IMR-90 (cell line): ENCODE measurements around the gene SPATA25. TPM values are rescaled to one million over a fixed set of nuclear protein-coding genes. Genes with fewer than 3 reads are reported as not detected.

Experiments used
- ATAC-seq: fragments of 200-7000 bp; cut with Tn5 transposase; 2 replicates; pipeline ENCODE4 v1.9.1; 2020; ENCODE audit warnings: low read depth, mild to moderate bottlenecking, moderate library complexity
- BruUV-seq: library from RNA; stranded (reverse); fragments of 400-500 nt; replicated peaks from 2 replicates; lab custom pipeline; 2021; lab: Mats Ljungman, UMichigan
- CTCF ChIA-PET: fragments of 300-600 bp; formaldehyde crosslinking; extraction: SDS; loops from one replicate; lab custom pipeline; 2021; ENCODE audit warnings: antibody characterized with exemption; lab: Yijun Ruan, JAX
- POLR2A ChIA-PET: fragments of 300-600 bp; sonication (Branson Sonifier 250); formaldehyde crosslinking; loops from one replicate; lab custom pipeline; 2022; ENCODE audit warnings: antibody characterized with exemption; ENCODE audit not compliant: unreplicated experiment; lab: Charles Lee
- DNase-seq: peaks from one replicate; pipeline ENCODE4 v3.0.0; 2013
- H2AFZ ChIP-seq: replicated peaks from 2 replicates; pipeline ENCODE3; 2013; ENCODE audit warnings: low read length, mild to moderate bottlenecking; ENCODE audit not compliant: poor library complexity
- H2AK5ac ChIP-seq: 2 replicates; pipeline ENCODE4 v1.6.1; 2013; ENCODE audit warnings: low read depth, low read length, inconsistent platforms
- H2AK9ac ChIP-seq: replicated peaks from 2 replicates; pipeline ENCODE3; 2013; ENCODE audit warnings: mild to moderate bottlenecking, low read depth, low read length, moderate library complexity; ENCODE audit not compliant: poor library complexity
- H2BK120ac ChIP-seq: 2 replicates; pipeline ENCODE4 v1.6.1; 2013; ENCODE audit warnings: low read depth, low read length, inconsistent platforms
- H2BK15ac ChIP-seq: 3 replicates; pipeline ENCODE4 v1.6.1; 2013; ENCODE audit warnings: low read depth, low read length, inconsistent platforms
- H2BK20ac ChIP-seq: 2 replicates; pipeline ENCODE4 v1.6.1; 2013; ENCODE audit warnings: low read depth, mild to moderate bottlenecking, inconsistent platforms, low read length, moderate library complexity
- H2BK5ac ChIP-seq: 2 replicates; pipeline ENCODE4 v1.6.1; 2013; ENCODE audit warnings: mild to moderate bottlenecking, low read depth, low read length, inconsistent platforms; ENCODE audit not compliant: poor library complexity, severe bottlenecking
- H3K14ac ChIP-seq: replicated peaks from 2 replicates; pipeline ENCODE4 v1.6.1; 2013; ENCODE audit warnings: low read depth, low read length, inconsistent platforms
- H3K18ac ChIP-seq: 2 replicates; pipeline ENCODE4 v1.6.1; 2013; ENCODE audit warnings: low read depth, low read length, control low read depth
- H3K23ac ChIP-seq: 2 replicates; pipeline ENCODE4 v1.6.1; 2013; ENCODE audit warnings: low read depth, low read length, inconsistent platforms
- H3K27ac ChIP-seq: 2 replicates; pipeline ENCODE4 v1.5.1; 2013; ENCODE audit warnings: mild to moderate bottlenecking, control low read depth, low read length; ENCODE audit not compliant: insufficient read depth
- H3K27me3 ChIP-seq: 2 replicates; pipeline ENCODE4 v1.6.1; 2013; ENCODE audit warnings: low read length; ENCODE audit not compliant: control insufficient read depth, insufficient read depth
- H3K36me3 ChIP-seq: 2 replicates; pipeline ENCODE4 v1.6.1; 2013; ENCODE audit warnings: low read length, mixed read lengths; ENCODE audit not compliant: control insufficient read depth, insufficient read depth
- H3K4ac ChIP-seq: 2 replicates; pipeline ENCODE4 v1.6.1; 2013; ENCODE audit warnings: low read depth, low read length, inconsistent platforms
- H3K4me1 ChIP-seq: 2 replicates; pipeline ENCODE4 v1.6.1; 2013; ENCODE audit warnings: low read length, mixed read lengths; ENCODE audit not compliant: control insufficient read depth, insufficient read depth
- H3K4me2 ChIP-seq: 2 replicates; pipeline ENCODE4 v1.6.1; 2013; ENCODE audit warnings: low read depth, mild to moderate bottlenecking, control low read depth, low read length, moderate library complexity
- H3K4me3 ChIP-seq: 2 replicates; pipeline ENCODE4 v1.5.1; 2013; ENCODE audit warnings: low read depth, mild to moderate bottlenecking, control low read depth, low read length, moderate library complexity; ENCODE audit not compliant: insufficient read depth
- H3K56ac ChIP-seq: 2 replicates; pipeline ENCODE4 v1.6.1; 2013; ENCODE audit warnings: low read length, inconsistent platforms; ENCODE audit not compliant: insufficient read depth; ENCODE audit errors: extremely low read depth
- H3K79me1 ChIP-seq, 2 experiments: 2 replicates each; pipeline ENCODE4 v1.6.1; 2013; ENCODE audit warnings: low read length in 2 of 2, inconsistent platforms in 1 of 2, low read depth in 1 of 2
- H3K9ac ChIP-seq: 2 replicates; pipeline ENCODE4 v1.6.1; 2013; ENCODE audit warnings: low read depth, low read length, control low read depth
- H3K9me1 ChIP-seq: 2 replicates; pipeline ENCODE4 v1.6.1; 2013; ENCODE audit warnings: low read length, inconsistent platforms; ENCODE audit not compliant: insufficient read depth
- H3K9me3 ChIP-seq: 2 replicates; pipeline ENCODE4 v1.6.1; 2013; ENCODE audit warnings: low read length; ENCODE audit not compliant: control insufficient read depth, insufficient read depth
- H4K20me1 ChIP-seq: 2 replicates; pipeline ENCODE4 v1.6.1; 2013; ENCODE audit warnings: low read length, inconsistent platforms; ENCODE audit not compliant: insufficient read depth
- H4K5ac ChIP-seq: 2 replicates; pipeline ENCODE4 v1.6.1; 2013; ENCODE audit warnings: mild to moderate bottlenecking, low read depth, low read length, control low read depth
- H4K8ac ChIP-seq, 2 experiments: 2 replicates each; pipeline ENCODE4 v1.6.1; 2013; ENCODE audit warnings: low read depth in 2 of 2, low read length in 2 of 2, control low read depth in 1 of 2, inconsistent platforms in 1 of 2
- H4K91ac ChIP-seq: 2 replicates; pipeline ENCODE4 v1.6.1; 2013; ENCODE audit warnings: low read depth, low read length, inconsistent platforms; ENCODE audit not compliant: insufficient read depth
- BHLHE40 ChIP-seq: fragments of 150-350 bp; IDR thresholded peaks from 2 replicates; pipeline ENCODE4 v1.6.1; 2016; ENCODE audit warnings: mild to moderate bottlenecking, low read depth, low read length
- CEBPB ChIP-seq: IDR thresholded peaks from 2 replicates; pipeline ENCODE4 v1.6.1; 2012; ENCODE audit warnings: low read depth, low read length, improper control_type of control experiment
- CHD1 ChIP-seq: IDR thresholded peaks from 2 replicates; pipeline ENCODE4 v1.6.1; 2012; ENCODE audit warnings: low read depth, low read length, improper control_type of control experiment
- FOS ChIP-seq: fragments of 150-350 bp; IDR thresholded peaks from 2 replicates; pipeline ENCODE4 v1.6.1; 2016; ENCODE audit warnings: low read depth, low read length
- MAFK ChIP-seq: IDR thresholded peaks from 2 replicates; pipeline ENCODE4 v1.6.1; 2012; ENCODE audit warnings: low read depth, low read length, improper control_type of control experiment
- MAZ ChIP-seq: IDR thresholded peaks from 2 replicates; pipeline ENCODE4 v1.6.1; 2012; ENCODE audit warnings: low read depth, mild to moderate bottlenecking, low read length, improper control_type of control experiment, moderate library complexity, borderline replicate concordance
- MXI1 ChIP-seq: IDR thresholded peaks from 2 replicates; pipeline ENCODE4 v1.6.1; 2012; ENCODE audit warnings: low read depth, mild to moderate bottlenecking, low read length, moderate library complexity, borderline replicate concordance
- NFE2L2 ChIP-seq: fragments of 150-350 bp; IDR thresholded peaks from 2 replicates; pipeline ENCODE4 v1.6.1; 2016; ENCODE audit warnings: low read depth, mild to moderate bottlenecking, low read length
- POLR2A ChIP-seq: IDR thresholded peaks from 2 replicates; pipeline ENCODE4 v1.6.1; 2012; ENCODE audit warnings: mild to moderate bottlenecking, low read depth, low read length
- RAD21 ChIP-seq: IDR thresholded peaks from 2 replicates; pipeline ENCODE4 v1.6.1; 2012; ENCODE audit warnings: low read length, improper control_type of control experiment
- RCOR1 ChIP-seq: IDR thresholded peaks from 2 replicates; pipeline ENCODE4 v1.6.1; 2012; ENCODE audit warnings: mild to moderate bottlenecking, low read length, improper control_type of control experiment; ENCODE audit not compliant: insufficient replicate concordance
- RFX5 ChIP-seq: IDR thresholded peaks from 2 replicates; pipeline ENCODE4 v1.8.0; 2012; ENCODE audit warnings: low read depth, mild to moderate bottlenecking, low read length, moderate library complexity
- SMC3 ChIP-seq: fragments of 150-350 bp; IDR thresholded peaks from 2 replicates; pipeline ENCODE4 v1.6.1; 2016; ENCODE audit warnings: low read depth, mild to moderate bottlenecking, antibody characterized with exemption, low read length, moderate library complexity
- WGBS, 2 experiments: methylation state at CpG; one replicate each; pipeline versions ENCODE4 v1.1.5 to v1.1.7; 2013; ENCODE audit warnings: missing lambda C conversion rate in 2 of 2; ENCODE audit not compliant: insufficient read length in 1 of 2; ENCODE audit errors: extremely low coverage in 2 of 2; 5-methylcytosine and 5-hydroxymethylcytosine counted together
- dilution Hi-C: fragments of 300-500 bp; cut with HindIII; formaldehyde crosslinking; loops from one replicate; pipeline ENCODE4 v1.14.3; 2018; ENCODE audit warnings: low sequenced_read_pairs; ENCODE audit not compliant: unreplicated experiment
- in situ Hi-C: fragments of 300-500 bp; cut with MboI; formaldehyde crosslinking; loops from 3 replicates; pipeline ENCODE4 v1.14.3; 2019; ENCODE audit warnings: low sequenced_read_pairs, inconsistent platforms, mixed read lengths
- intact Hi-C: fragments of 100-400 bp; cut with micrococcal nuclease; formaldehyde crosslinking; loops from 2 replicates; pipeline ENCODE4 v1.10.0; 2022
- polyA plus RNA-seq, 3 experiments: library from polyadenylated mRNA; depleted of rRNA; stranded (reverse); fragments of >200 nt; gene quantifications; 2 replicates each; pipeline ENCODE4 v1.2.3, GENCODE V29; 2012; ENCODE audit warnings: low replicate concordance in 1 of 3
- total RNA-seq: library from RNA; depleted of rRNA; stranded (reverse); fragments of >200 nt; gene quantifications from 2 replicates; pipeline ENCODE4 v1.2.3, GENCODE V29; 2012
- TF ChIP-seq, protein P1 (sequence below): conservative IDR thresholded peaks from 2 replicates; pipeline ENCODE4 v1.5.1; 2012; ENCODE audit warnings: mild to moderate bottlenecking, low read depth, low read length, improper control_type of control experiment
- TF ChIP-seq, protein P2 (sequence below): fragments of 150-350 bp; IDR thresholded peaks from 2 replicates; pipeline ENCODE4 v1.6.1; 2017; ENCODE audit warnings: mild to moderate bottlenecking, antibody characterized with exemption, low read length, low read depth
- TF ChIP-seq, protein P3 (sequence below): fragments of 150-350 bp; IDR thresholded peaks from 2 replicates; pipeline ENCODE4 v1.6.1; 2016; ENCODE audit warnings: low read depth, mild to moderate bottlenecking, low read length, moderate library complexity, borderline replicate concordance

The SPATA25 gene
- total and polyA plus RNA-seq, 2 of the 4 experiments (the other 2 are of a cell fraction) = 0.18 to 0.36 TPM

DNA sequence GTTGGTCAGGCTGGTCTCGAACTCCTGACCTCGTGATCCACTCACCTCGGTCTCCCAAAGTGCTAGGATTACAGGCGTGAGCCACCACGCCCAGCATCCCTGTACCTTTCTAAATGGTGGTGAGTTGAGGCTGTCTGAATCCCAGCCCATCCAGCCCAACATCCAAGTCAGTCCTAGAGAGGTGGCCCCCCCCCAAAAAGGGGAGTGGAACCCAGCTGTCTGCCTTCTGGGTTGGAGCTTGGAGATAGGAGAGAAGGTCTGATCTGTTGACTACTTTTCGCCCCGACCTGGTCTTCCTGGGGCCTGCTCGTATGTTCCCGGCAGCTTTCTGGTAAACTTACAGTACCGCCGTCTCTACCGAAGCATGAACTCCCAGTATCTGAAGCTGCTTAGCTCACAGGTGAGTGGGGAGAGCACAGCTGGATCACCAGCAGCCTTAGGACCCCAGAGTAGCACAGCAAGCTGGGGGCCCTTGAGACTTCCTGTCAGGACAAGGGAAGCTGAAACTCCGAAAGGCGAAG lies 9.3 kb upstream of the SPATA25 start:
- Histone ChIP-seq H3K79me1 (peaks cover 14 to 32% of the 10 kb centered on the region in 2 experiments), H3K9me1 (0 out of 2 replicates have a peak, but pooled peaks cover 2% of the 10 kb centered on the region), H3K14ac (no peak overlapping the region), H3K4me1 (peaks cover 3% of the 10 kb centered on the region; the same call in 1 of the 2 replicates), H3K27ac (no peak overlapping the region), H3K23ac (no peak overlapping the region), H2BK15ac (no peak overlapping the region), H4K91ac (no peak overlapping the region), H3K9me3 (no peaks in the 10 kb centered on the region), H4K5ac (no peak overlapping the region), H3K4me3 (no peak overlapping the region), H2AK9ac (no peak overlapping the region), H3K4ac (no peak overlapping the region), H3K56ac (no peak overlapping the region), H2BK20ac (no peak overlapping the region), H2AK5ac (no peak overlapping the region), H2AFZ (no peak overlapping the region), H3K4me2 (no peak overlapping the region), H3K36me3 (peaks cover 59% of the 10 kb centered on the region), H4K8ac (no peak overlapping the region), H3K9ac (no peak overlapping the region), H2BK120ac (no peak overlapping the region), H3K18ac (no peak overlapping the region), H2BK5ac (no peak overlapping the region), H4K20me1 (0 out of 2 replicates have a peak, but pooled peaks cover 8% of the 10 kb centered on the region), H3K27me3 (no peaks in the 10 kb centered on the region)
- ATAC-seq (no peak), DNase-seq (no peak)
- dilution Hi-C loops = no loop called here
- no peak for TF ChIP-seq CEBPB
- TF ChIP-seq, protein P1, sequence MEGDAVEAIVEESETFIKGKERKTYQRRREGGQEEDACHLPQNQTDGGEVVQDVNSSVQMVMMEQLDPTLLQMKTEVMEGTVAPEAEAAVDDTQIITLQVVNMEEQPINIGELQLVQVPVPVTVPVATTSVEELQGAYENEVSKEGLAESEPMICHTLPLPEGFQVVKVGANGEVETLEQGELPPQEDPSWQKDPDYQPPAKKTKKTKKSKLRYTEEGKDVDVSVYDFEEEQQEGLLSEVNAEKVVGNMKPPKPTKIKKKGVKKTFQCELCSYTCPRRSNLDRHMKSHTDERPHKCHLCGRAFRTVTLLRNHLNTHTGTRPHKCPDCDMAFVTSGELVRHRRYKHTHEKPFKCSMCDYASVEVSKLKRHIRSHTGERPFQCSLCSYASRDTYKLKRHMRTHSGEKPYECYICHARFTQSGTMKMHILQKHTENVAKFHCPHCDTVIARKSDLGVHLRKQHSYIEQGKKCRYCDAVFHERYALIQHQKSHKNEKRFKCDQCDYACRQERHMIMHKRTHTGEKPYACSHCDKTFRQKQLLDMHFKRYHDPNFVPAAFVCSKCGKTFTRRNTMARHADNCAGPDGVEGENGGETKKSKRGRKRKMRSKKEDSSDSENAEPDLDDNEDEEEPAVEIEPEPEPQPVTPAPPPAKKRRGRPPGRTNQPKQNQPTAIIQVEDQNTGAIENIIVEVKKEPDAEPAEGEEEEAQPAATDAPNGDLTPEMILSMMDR = no peak
- TF ChIP-seq NFE2L2 = no peak
- TF ChIP-seq, protein P2, sequence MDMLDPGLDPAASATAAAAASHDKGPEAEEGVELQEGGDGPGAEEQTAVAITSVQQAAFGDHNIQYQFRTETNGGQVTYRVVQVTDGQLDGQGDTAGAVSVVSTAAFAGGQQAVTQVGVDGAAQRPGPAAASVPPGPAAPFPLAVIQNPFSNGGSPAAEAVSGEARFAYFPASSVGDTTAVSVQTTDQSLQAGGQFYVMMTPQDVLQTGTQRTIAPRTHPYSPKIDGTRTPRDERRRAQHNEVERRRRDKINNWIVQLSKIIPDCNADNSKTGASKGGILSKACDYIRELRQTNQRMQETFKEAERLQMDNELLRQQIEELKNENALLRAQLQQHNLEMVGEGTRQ = no peak
- no peak for TF ChIP-seq POLR2A
- TF ChIP-seq CHD1 = no peak
- no peak for TF ChIP-seq FOS
- TF ChIP-seq BHLHE40 = no peak
- no peak for TF ChIP-seq MXI1
- TF ChIP-seq RCOR1 = no peak
- no peak for TF ChIP-seq RAD21
- no peak for TF ChIP-seq MAFK
- TF ChIP-seq, protein P3, sequence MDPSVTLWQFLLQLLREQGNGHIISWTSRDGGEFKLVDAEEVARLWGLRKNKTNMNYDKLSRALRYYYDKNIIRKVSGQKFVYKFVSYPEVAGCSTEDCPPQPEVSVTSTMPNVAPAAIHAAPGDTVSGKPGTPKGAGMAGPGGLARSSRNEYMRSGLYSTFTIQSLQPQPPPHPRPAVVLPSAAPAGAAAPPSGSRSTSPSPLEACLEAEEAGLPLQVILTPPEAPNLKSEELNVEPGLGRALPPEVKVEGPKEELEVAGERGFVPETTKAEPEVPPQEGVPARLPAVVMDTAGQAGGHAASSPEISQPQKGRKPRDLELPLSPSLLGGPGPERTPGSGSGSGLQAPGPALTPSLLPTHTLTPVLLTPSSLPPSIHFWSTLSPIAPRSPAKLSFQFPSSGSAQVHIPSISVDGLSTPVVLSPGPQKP = no peak
- TF ChIP-seq RFX5 = no peak
- no peak for TF ChIP-seq SMC3
- no peak for TF ChIP-seq MAZ
- 96% methylated on average over 4 of the region's 14 CpGs; no CpG with 5 or more reads in 1 of the 2 experiments for WGBS, 2 experiments
- ChIA-PET POLR2A (interaction anchor here (1.1 kb wide), 1 partner anchor 9 kb away, joined by 6 read pairs; no protein-coding TSS in a partner anchor), CTCF (no interaction called here)
- intact Hi-C loops = no loop called here
- no TSS peak for BruUV-seq
- in situ Hi-C loops = no loop called here
